ENCODE measurements around the gene RBMS3. TPM values are rescaled to one million over a fixed set of nuclear protein-coding genes. Genes with fewer than 3 reads are reported as not detected.

RBMS3 gene
- total and polyA plus RNA-seq, 2 of the 8 experiments (the other 6 are each of a cell fraction or from before 2014, with no cell fraction given) = 3.7 to 6.9 TPM

DNA sequence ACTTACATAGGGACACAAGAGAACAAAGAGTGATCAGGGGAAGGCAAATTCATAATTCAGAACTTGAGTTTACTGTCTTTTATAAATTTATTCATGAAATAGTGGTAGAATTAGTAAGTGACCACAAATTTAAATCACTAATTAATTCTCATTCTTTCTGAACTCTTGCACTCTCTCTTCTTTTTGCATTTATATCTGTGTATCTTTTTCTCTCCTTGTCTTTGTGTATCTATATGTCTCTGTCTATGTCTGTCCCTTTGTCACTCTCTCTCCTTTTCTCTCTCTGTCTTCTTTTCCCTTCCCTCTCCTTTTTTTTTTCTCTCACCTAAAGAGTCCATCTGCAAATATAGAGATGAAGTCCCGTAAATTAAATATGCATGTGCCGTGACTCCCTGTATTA lies 31.5 kb downstream of the RBMS3 start:
- no peak overlapping the region for H2BK15ac ChIP-seq (ENCODE audit: low read length)
- H3K4me3 ChIP-seq (ENCODE audit: extremely low read depth in 1 of 4, insufficient read depth in 2 of 4, low read depth in 3 of 4, low read length in 4 of 4) = no peak overlapping the region
- no peak overlapping the region for H3K9ac ChIP-seq (replicated peaks in 1 of 4; ENCODE audit: extremely low read depth in 1 of 4, low read depth in 3 of 4, low read length in 3 of 4)
- H3K23ac ChIP-seq (ENCODE audit: insufficient read length) = no peak overlapping the region
- H3K23me2 ChIP-seq (ENCODE audit: low read depth, low read length) = no peaks in the 10 kb centered on the region
- H3K79me2 ChIP-seq (ENCODE audit: control insufficient read depth in 1 of 2, insufficient read depth in 2 of 2, low read length in 2 of 2) = no peaks in the 10 kb centered on the region
- ChIA-PET POLR2A (ENCODE audit: partially characterized antibody) (no interaction called here), CTCF (ENCODE audit: partially characterized antibody) (no interaction called here)
- H3K18ac ChIP-seq (ENCODE audit: extremely low read depth, low read length) = no peak overlapping the region
- no peak overlapping the region for H4K5ac ChIP-seq (ENCODE audit: insufficient read length, low read depth, low read length)
- no peak overlapping the region for H3K56ac ChIP-seq (replicated peaks; ENCODE audit: insufficient read length, low read depth, low read length)
- no peak overlapping the region for H2BK12ac ChIP-seq (ENCODE audit: low read depth, low read length)
- no peak overlapping the region for H3K27ac ChIP-seq (ENCODE audit: low read depth, low read length)
- H4K8ac ChIP-seq (ENCODE audit: extremely low read depth, insufficient read depth, low read length) = no peak overlapping the region
- no peaks in the 10 kb centered on the region for H3K4me1 ChIP-seq (replicated peaks in 1 of 4; ENCODE audit: control insufficient read depth in 3 of 4, insufficient read depth in 4 of 4, low read length in 3 of 4)
- H3K27me3 ChIP-seq (replicated peaks in 1 of 4; ENCODE audit: control insufficient read depth in 3 of 4, extremely low read depth in 1 of 4, insufficient read depth in 3 of 4, low read length in 3 of 4) = no peaks in the 10 kb centered on the region
- no peaks in the 10 kb centered on the region for H3K79me1 ChIP-seq (ENCODE audit: low read depth, low read length)
- no peak overlapping the region for H3K14ac ChIP-seq (ENCODE audit: insufficient read length)
- H2AFZ ChIP-seq (ENCODE audit: low read length) = no peak overlapping the region
- FAIRE-seq (no peak), DNase-seq (ENCODE audit: low read depth in 1 of 2, low spot score in 2 of 2) (no peak)
- H3K36me3 ChIP-seq (ENCODE audit: control insufficient read depth in 2 of 4, insufficient read depth in 4 of 4, low read length in 3 of 4) = no peaks in the 10 kb centered on the region
- no peak for TF ChIP-seq CHD1 (IDR thresholded peaks at IDR 0.05; ENCODE audit: low read depth, low read length)
- no peak for TF ChIP-seq CREB1 (IDR thresholded peaks at IDR 0.05)
- no peak overlapping the region for H4K91ac ChIP-seq (replicated peaks; ENCODE audit: insufficient read length, low read length)
- 95% methylated on average over 2 of the region's 2 CpGs; no CpG with 5 or more reads in 1 of the 2 experiments for WGBS, 2 experiments (ENCODE audit: extremely low coverage in 1 of 2, insufficient coverage in 1 of 2, insufficient read length in 1 of 2, insufficient replicate concordance in 2 of 2, low coverage in 1 of 2, low lambda C conversion rate in 2 of 2, missing lambda C conversion rate in 1 of 2)
- H2BK5ac ChIP-seq (ENCODE audit: low read depth, low read length) = no peak overlapping the region
- no peak overlapping the region for H2BK120ac ChIP-seq (replicated peaks; ENCODE audit: low read depth, low read length)
- H3K9me3 ChIP-seq (ENCODE audit: insufficient read depth in 2 of 2, low read depth in 1 of 2, low read length in 1 of 2) = no peaks in the 10 kb centered on the region
- no peak overlapping the region for H3K4me2 ChIP-seq (ENCODE audit: insufficient read depth in 1 of 2, low read depth in 2 of 2, low read length in 2 of 2)
- no peak overlapping the region for H2AK5ac ChIP-seq (ENCODE audit: low read depth, low read length)
- H3K4ac ChIP-seq (replicated peaks; ENCODE audit: insufficient read length, low read depth, low read length) = no peak overlapping the region
- no peaks in the 10 kb centered on the region for H4K20me1 ChIP-seq (replicated peaks in 1 of 2; ENCODE audit: control insufficient read depth in 1 of 2, insufficient read depth in 2 of 2, low read length in 2 of 2)
- no peak overlapping the region for H2BK20ac ChIP-seq (ENCODE audit: low read length)
